Prostate gland (tissue), 2 donors: Measurements from ENCODE around the gene TMEM233. TPM values are rescaled to one million over a fixed set of nuclear protein-coding genes. Genes with fewer than 3 reads are reported as not detected.
A peak's percentile ranks its signal among the peaks of the same experiment; 100 is the strongest.
"Not testable (repeated sequence)": the region's sequence is repeated elsewhere in the genome, so short reads cannot be mapped to it uniquely, and the experiment has no call there.

Experiments
- DNase-seq: peaks from one replicate; pipeline ENCODE4 v3.0.0-alpha.2; 2019; ENCODE audit warnings: low spot score
- H3K27ac ChIP-seq, 2 donors: fragments of 200-600 bp; sonication (generic); 2 replicates each; pipeline ENCODE4 v1.5.1; 2017 to 2019
- H3K27me3 ChIP-seq: fragments of 200-600 bp; sonication (generic); replicated peaks from 2 replicates; pipeline ENCODE4 v1.5.1; 2019; ENCODE audit not compliant: insufficient read depth
- H3K36me3 ChIP-seq, 2 donors: fragments of 200-600 bp; sonication (generic); 1 replicate in 1 of 2; 2 replicates in 1 of 2; pipeline versions ENCODE4 v1.5.1 to v1.8.1; 2017 to 2019
- H3K4me1 ChIP-seq: fragments of 200-600 bp; sonication (generic); replicated peaks from 2 replicates; pipeline ENCODE4 v1.5.1; 2019
- H3K4me3 ChIP-seq, 2 donors: fragments of 200-600 bp; sonication (generic); 2 replicates each; pipeline ENCODE4 v1.5.1; 2017 to 2019
- H3K9me3 ChIP-seq: fragments of 200-600 bp; sonication (generic); 2 replicates; pipeline ENCODE4 v1.5.1; 2017
- CTCF ChIP-seq, 4 experiments: fragments of 200-600 bp in 2 of 4; fragments of 450-650 bp in 2 of 4; sonication (generic) in 2 of 4; IDR thresholded peaks; 1 replicate in 3 of 4; 2 replicates in 1 of 4; pipeline ENCODE4 v1.5.1; 2016 to 2019; ENCODE audit warnings: antibody characterized with exemption in 4 of 4, mild to moderate bottlenecking in 2 of 4, moderate library complexity in 2 of 4
- POLR2A ChIP-seq: fragments of 450-650 bp; IDR thresholded peaks from one replicate; pipeline ENCODE4 v1.6.1; 2016; ENCODE audit warnings: antibody characterized with exemption, mild to moderate bottlenecking
- POLR2AphosphoS5 ChIP-seq: sonication (generic); formaldehyde crosslinking; IDR thresholded peaks from one replicate; pipeline ENCODE4 v1.6.1; 2017; ENCODE audit warnings: antibody characterized with exemption
- WGBS: methylation state at CpG from one replicate; pipeline ENCODE4 v1.1.5; 2018; 5-methylcytosine and 5-hydroxymethylcytosine counted together
- intact Hi-C: fragments of 100-400 bp; cut with DNase I; formaldehyde crosslinking; loops from one replicate; pipeline ENCODE4 v1.14.2; 2022
- total RNA-seq, 2 donors: library from RNA; depleted of rRNA; stranded (reverse); fragments of >200 nt; gene quantifications; one replicate each; pipeline ENCODE4 v1.1.0, GENCODE V29; 2016

Gene TMEM233
- total RNA-seq, 2 donors from 2014 or later, result 0.18 TPM; not detected in 1

GRCh38 chr12:119644930-119645329, 51.4 kb downstream of the TMEM233 start:
- no peak for DNase-seq
- intact Hi-C loops, result no loop called here
- H3K9me3 ChIP-seq, result no peaks in the 10 kb centered on the region
- TF ChIP-seq CTCF (IDR thresholded peaks at IDR 0.05) (no peak), POLR2A (no peak), POLR2AphosphoS5 (no peak)
- H3K27me3 ChIP-seq, result no peaks in the 10 kb centered on the region
- H3K4me3 ChIP-seq, result no peak overlapping the region
- H3K4me1 ChIP-seq, result no peaks in the 10 kb centered on the region
- WGBS, result 90% methylated on average over 3 of the region's 3 CpGs
- no peak overlapping the region for H3K27ac ChIP-seq
- no peaks in the 10 kb centered on the region for H3K36me3 ChIP-seq

- Histone ChIP-seq H3K27ac (no peak overlapping the region), H3K4me3 (no peak overlapping the region), H3K4me1 (no peaks in the 10 kb centered on the region), H3K27me3 (no peaks in the 10 kb centered on the region), H3K36me3 (no peaks in the 10 kb centered on the region), H3K9me3 (no peaks in the 10 kb centered on the region)
- intact Hi-C loops, result no loop called here
- DNase-seq, result no peak
- TF ChIP-seq CTCF (IDR thresholded peaks at IDR 0.05) (no peak), POLR2A (no peak), POLR2AphosphoS5 (no peak)
- 75% methylated on average over 7 of the region's 7 CpGs for WGBS
Observed at GRCh38 chr12:119645535-119646059, 52.0 kb downstream of the TMEM233 start.

DNA sequence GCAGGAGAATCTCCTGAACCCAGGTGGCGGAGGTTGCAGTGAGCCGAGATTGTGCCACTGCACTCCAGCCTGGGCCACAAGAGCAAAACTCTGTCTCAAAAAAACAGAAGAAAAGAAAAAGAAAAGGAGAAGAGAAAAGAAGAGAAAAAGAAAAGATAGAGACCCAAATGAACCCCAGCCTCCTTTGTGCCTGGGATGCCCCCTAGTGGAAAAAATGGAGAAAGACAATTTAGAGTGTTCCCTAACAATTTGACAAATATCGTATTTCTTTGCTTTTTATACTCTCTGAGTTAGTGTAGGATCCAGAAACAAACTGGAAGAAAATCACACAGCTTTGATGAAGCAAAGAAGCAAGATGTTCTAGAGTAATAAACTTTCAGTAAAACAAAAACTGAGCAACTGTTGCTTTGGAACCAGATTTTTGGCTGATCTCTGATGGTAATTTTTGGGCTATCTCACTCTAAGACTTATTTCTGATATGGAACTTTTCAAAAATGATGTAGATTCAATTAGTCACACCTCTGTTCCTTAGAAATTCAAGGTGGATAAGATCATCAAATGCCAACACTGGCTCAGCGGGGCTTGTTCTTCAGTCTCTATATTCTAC, 55.7 kb downstream of the TMEM233 start:
- Histone ChIP-seq H3K4me1 (no peaks in the 10 kb centered on the region), H3K36me3 (no peaks in the 10 kb centered on the region), H3K9me3 (no peaks in the 10 kb centered on the region), H3K4me3 (no peak overlapping the region), H3K27me3 (no peaks in the 10 kb centered on the region), H3K27ac (no peak overlapping the region)
- WGBS, result 61% methylated on average over 4 of the region's 4 CpGs
- no peak for DNase-seq
- TF ChIP-seq CTCF (IDR thresholded peaks at IDR 0.05), result peak; percentile 14 to 40 (median 38)
- no peak for TF ChIP-seq POLR2AphosphoS5
- TF ChIP-seq POLR2A, result no peak
- intact Hi-C loops, result no loop called here

- Histone ChIP-seq H3K27me3 (no peaks in the 10 kb centered on the region), H3K4me1 (no peaks in the 10 kb centered on the region), H3K27ac (no peak overlapping the region), H3K36me3 (no peaks in the 10 kb centered on the region), H3K9me3 (no peaks in the 10 kb centered on the region), H3K4me3 (no peak overlapping the region)
- DNase-seq, result no peak
- WGBS, result 67% methylated on average over 3 of the region's 3 CpGs
- no peak for TF ChIP-seq POLR2A
- no peak for TF ChIP-seq CTCF (IDR thresholded peaks at IDR 0.05)
- TF ChIP-seq POLR2AphosphoS5, result no peak
- intact Hi-C loops, result no loop called here
Observed at GRCh38 chr12:119652665-119653064, 59.1 kb downstream of the TMEM233 start.

- WGBS, result 80% methylated on average over 2 of the region's 2 CpGs
- H3K9me3 ChIP-seq, H3K36me3 ChIP-seq, H3K4me3 ChIP-seq, H3K27ac ChIP-seq, DNase-seq, H3K27me3 ChIP-seq, intact Hi-C loops, H3K4me1 ChIP-seq: not testable (repeated sequence)
Observed at GRCh38 chr12:119657001-119657400, 63.4 kb downstream of the TMEM233 start.

- H3K27ac ChIP-seq, H3K4me3 ChIP-seq, H3K36me3 ChIP-seq, H3K27me3 ChIP-seq, H3K9me3 ChIP-seq, intact Hi-C loops, H3K4me1 ChIP-seq, DNase-seq: not testable (repeated sequence)
- 92% methylated on average over 6 of the region's 6 CpGs for WGBS
Observed at GRCh38 chr12:119658166-119658565, 64.6 kb downstream of the TMEM233 start.
